LNCAP (cell line): Measurements from ENCODE around the gene RET.

Experiments used
- CTCF ChIP-seq: fragments of 450-650 bp; IDR thresholded peaks from 2 replicates; pipeline ENCODE4 v1.5.1; 2017; ENCODE audit warnings: mild to moderate bottlenecking

Gene RET

DNA sequence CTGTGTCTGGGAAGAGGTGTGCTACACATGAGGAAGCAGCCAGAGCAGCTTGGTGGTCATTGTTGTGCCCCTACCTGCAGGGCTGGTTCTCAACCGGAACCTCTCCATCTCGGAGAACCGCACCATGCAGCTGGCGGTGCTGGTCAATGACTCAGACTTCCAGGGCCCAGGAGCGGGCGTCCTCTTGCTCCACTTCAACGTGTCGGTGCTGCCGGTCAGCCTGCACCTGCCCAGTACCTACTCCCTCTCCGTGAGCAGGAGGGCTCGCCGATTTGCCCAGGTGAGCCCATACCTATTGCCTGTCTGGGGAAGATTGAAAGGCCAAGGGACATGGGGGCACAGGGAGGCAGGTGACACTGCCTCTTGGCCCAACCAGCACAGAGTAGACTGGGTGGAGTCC lies 32.1 kb downstream of the RET start:
- TF ChIP-seq CTCF, result no peak

DNA sequence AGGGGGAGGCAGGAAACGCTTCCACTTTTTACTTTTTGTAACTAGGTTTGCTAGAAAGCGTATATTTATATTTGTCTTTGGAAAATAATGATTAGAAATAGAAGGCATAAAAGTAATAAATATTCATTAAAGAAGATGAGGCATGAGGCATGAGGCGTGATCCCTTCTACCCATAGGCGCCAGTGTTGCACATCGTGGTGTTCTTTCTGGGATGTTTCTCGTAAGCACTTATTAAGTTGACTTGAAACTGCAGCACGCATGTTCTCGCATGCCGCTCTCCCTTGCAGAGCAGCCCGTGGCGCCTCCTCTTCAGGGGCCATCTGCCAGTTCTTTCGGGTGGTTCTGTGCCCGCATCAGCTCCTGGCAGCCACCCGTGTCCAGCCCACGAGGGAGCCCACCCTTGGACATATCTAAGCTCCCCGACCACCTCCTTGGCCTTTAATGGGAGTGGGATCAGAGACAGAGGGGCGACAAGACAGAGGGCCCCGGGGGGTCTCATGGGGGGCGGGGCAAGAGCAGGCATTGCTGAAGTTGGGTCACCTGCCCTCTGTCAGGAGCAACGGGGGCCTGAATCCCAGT lies 32.9 kb downstream of the RET start:
- no peak for TF ChIP-seq CTCF

- TF ChIP-seq CTCF, result no peak
Observed at GRCh38 chr10:43110338-43111071, 33.6 kb downstream of the RET start.

DNA sequence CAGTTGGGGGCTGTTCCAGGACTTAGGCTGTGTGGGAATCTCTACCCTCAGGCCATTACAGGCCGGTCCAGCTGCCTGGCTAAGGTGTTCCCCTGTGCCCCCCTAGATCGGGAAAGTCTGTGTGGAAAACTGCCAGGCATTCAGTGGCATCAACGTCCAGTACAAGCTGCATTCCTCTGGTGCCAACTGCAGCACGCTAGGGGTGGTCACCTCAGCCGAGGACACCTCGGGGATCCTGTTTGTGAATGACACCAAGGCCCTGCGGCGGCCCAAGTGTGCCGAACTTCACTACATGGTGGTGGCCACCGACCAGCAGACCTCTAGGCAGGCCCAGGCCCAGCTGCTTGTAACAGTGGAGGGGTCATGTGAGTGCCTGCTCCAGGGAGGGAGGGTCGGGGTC lies 34.2 kb downstream of the RET start:
- TF ChIP-seq CTCF, result no peak

- no peak for TF ChIP-seq CTCF
Observed at GRCh38 chr10:43111921-43112607, 35.2 kb downstream of the RET start.

DNA sequence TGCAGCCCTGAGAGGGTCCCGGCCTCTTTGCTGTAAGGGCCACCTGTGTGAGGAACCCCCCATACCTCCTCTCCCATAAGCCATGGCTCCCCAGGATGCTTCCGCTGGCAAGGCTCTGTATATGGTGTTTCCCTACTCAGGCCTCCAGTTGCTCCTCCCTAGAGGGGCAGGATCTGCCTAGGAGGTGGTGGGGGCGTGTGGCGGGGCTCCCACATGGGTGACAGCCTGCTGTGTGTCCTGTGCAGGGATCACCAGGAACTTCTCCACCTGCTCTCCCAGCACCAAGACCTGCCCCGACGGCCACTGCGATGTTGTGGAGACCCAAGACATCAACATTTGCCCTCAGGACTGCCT lies 35.7 kb downstream of the RET start:
- TF ChIP-seq CTCF, result no peak

GRCh38 chr10:43113201-43114087 lies 36.6 kb downstream of the RET start:
- no peak for TF ChIP-seq CTCF
